WI38 (cell line): Measurements from ENCODE around the gene MED27.

Experiments
- H3K4me3 ChIP-seq: 2 replicates; pipeline ENCODE4 v1.5.1; 2011; ENCODE audit warnings: low read depth, mild to moderate bottlenecking, control low read depth, low read length
- TF ChIP-seq, protein P1 (sequence below): IDR thresholded peaks from 2 replicates; pipeline ENCODE4 v1.5.1; 2012; ENCODE audit warnings: low read depth, mild to moderate bottlenecking, control low read depth, low read length

Gene MED27

GRCh38 chr9:131845305-131846298, 234.1 kb downstream of the MED27 start:
- no peak overlapping the region for H3K4me3 ChIP-seq
- TF ChIP-seq, protein P1, sequence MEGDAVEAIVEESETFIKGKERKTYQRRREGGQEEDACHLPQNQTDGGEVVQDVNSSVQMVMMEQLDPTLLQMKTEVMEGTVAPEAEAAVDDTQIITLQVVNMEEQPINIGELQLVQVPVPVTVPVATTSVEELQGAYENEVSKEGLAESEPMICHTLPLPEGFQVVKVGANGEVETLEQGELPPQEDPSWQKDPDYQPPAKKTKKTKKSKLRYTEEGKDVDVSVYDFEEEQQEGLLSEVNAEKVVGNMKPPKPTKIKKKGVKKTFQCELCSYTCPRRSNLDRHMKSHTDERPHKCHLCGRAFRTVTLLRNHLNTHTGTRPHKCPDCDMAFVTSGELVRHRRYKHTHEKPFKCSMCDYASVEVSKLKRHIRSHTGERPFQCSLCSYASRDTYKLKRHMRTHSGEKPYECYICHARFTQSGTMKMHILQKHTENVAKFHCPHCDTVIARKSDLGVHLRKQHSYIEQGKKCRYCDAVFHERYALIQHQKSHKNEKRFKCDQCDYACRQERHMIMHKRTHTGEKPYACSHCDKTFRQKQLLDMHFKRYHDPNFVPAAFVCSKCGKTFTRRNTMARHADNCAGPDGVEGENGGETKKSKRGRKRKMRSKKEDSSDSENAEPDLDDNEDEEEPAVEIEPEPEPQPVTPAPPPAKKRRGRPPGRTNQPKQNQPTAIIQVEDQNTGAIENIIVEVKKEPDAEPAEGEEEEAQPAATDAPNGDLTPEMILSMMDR, result no peak

- TF ChIP-seq, protein P1, result no peak
- H3K4me3 ChIP-seq, result no peak overlapping the region
Observed at GRCh38 chr9:131844745-131845118, 234.9 kb downstream of the MED27 start.

DNA sequence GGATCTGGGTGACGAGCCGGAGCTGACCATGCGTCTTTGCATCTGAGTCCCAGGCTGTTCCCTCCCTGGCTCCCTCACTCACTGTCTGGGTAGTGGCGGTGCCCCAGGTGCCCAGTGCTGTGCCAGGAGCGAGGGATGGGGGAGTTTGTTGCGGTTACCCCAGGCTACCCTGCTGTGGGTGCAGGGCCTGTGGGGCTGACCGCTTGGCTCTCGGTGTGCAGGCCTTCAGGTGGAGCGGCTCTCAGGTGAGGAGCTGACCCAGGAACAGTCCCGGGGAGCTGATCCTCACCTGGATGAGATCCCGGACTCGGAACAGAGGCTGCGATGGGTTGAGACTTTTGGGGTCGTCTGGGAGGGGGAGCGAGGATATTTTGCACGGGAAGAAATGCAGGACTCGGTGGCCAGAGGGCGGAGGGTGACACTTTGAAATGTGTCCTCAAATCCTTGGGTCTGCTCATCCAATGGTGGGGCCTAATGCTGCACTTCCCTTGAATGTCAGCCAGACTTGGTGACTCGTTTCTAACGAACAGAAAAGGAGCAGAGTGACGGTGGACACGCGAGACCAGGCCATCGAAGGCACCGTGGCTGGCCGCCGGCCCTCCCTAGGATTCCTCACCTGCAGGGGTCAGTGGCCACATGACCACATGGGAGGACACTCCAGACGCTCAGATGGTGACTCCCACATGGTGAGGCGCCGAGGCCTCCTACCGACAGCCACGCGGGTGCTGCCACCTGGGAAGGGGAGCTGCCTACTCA, 235.5 kb downstream of the MED27 start:
- TF ChIP-seq, protein P1, result no peak
- H3K4me3 ChIP-seq, result no peak overlapping the region

DNA sequence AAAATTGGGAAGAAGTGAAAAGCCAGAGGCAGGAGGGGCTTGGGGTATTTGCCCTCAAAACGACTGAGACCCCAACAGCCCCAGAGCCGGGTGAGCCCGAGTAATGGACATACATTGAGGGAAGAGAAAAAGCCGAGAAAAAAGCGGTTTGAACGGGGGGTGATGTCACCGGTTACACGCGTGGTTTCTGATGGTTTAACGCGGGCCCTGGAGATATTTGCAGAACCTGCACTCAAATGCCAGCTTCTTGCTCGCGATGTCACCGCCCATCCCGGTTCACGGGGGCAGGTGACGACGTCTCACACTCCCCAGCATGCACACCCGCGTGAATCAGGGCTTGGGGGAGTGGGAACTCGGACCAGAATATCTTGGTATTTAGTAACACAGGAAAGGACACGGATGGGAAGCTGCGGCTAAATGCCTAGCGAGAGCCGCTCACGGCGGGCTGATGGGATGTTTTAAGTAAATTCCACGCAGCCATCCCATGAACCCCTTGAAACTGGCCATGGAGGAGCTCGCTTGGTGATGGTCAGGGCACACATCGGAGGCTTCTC, 237.8 kb downstream of the MED27 start:
- TF ChIP-seq, protein P1, result no peak
- no peak overlapping the region for H3K4me3 ChIP-seq

- H3K4me3 ChIP-seq, result no peak overlapping the region
- TF ChIP-seq, protein P1, result no peak
Observed at GRCh38 chr9:131840751-131841702, 238.6 kb downstream of the MED27 start.

DNA sequence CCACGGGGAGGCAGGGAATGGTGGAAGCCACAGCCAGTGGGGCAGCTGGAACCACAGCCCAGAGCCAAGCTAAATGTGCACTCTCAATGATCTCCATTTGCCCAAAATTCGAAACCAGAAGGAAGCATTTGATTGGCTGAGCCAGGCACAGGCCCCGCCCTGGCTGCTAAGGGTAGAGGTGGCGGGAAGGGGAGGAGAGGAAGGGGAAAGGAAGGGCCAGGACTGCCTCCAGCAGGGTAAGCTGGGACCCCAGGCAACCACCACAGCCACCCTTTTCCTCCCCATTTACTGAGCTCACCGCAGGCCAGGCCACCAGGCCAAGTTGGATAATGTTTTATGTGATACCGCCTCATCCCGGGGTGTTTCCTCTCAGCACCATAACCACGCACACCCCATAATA, 239.4 kb downstream of the MED27 start:
- H3K4me3 ChIP-seq, result no peak overlapping the region

More for the DNA sequence above, 239.4 kb downstream of the MED27 start:
- TF ChIP-seq, protein P1, result no peak
